ENCODE results near the gene CREBL2. TPM values are rescaled to one million over a fixed set of nuclear protein-coding genes. Genes with fewer than 3 reads are reported as not detected.

Gene CREBL2
- total and polyA plus RNA-seq, 10 of the 15 experiments (the other 5 are each of a cell fraction or from before 2014, with no cell fraction given) = 4.6 to 19.1 (median 13.5) TPM

DNA sequence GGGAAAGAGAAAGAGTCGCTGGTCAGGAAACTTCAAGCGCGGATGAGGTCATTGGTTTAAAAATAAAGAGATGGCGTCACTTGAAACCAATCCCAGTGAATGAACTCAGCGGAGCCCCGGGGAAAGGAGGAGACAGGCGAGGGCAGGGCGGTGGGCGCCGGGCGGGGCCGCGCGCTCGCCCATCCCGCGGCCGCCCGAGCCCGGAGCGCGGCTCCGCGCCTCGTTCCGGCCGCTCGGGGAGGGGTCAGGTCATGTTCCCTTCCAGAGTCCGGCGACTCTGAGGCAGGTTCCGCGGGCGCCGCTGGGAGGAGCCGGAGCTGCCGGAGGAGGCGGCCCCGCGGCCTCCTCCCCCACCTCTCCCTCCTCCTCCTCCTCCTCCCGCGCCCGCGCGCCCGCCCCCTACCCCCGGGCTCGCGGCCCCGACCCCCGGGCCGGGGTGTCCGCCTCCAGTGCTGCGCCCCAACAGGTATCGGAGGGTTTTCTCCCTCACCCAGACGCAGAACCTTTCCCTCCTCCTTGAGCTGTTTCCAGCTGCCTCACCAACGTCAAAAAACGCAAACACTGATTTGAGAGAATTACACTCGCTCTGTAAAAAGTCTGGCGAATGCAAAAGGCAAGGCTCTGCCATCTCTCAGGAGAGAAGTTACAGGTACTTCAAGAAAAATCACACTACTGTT, 49.0 kb upstream of the CREBL2 start, which contains the start of gene DUSP16 (continued):
- TF ChIP-seq NR2C2 (IDR thresholded peaks at IDR 0.05; ENCODE audit: borderline replicate concordance, control insufficient read depth, insufficient read length, low read depth) (no peak), ZNF274 (IDR thresholded peaks at IDR 0.05; ENCODE audit: insufficient read depth, insufficient read length) (no peak), ZNF622 (IDR thresholded peaks at IDR 0.05) (no peak), BRCA1 (IDR thresholded peaks at IDR 0.05; ENCODE audit: low read depth, low read length) (no peak), MXI1 (IDR thresholded peaks at IDR 0.05; ENCODE audit: low read depth, low read length) (no peak; the same call in 1 of the 2 replicates), BACH1 (IDR thresholded peaks at IDR 0.05; ENCODE audit: borderline replicate concordance) (peak; percentile 95), RFX5 (IDR thresholded peaks at IDR 0.05; ENCODE audit: low read depth, low read length) (no peak), SRF (IDR thresholded peaks at IDR 0.05; ENCODE audit: low read depth in 2 of 2, low read length in 2 of 2) (no peak), SREBF1 (IDR thresholded peaks at IDR 0.05; ENCODE audit: low read length) (no peak), CBX3 (IDR thresholded peaks at IDR 0.05; ENCODE audit: borderline replicate concordance, low read depth) (no peak), TBL1XR1 (IDR thresholded peaks at IDR 0.05; ENCODE audit: low read depth, low read length) (0 out of 2 replicates have a peak, but pooled peaks have one; percentile 28), HCFC1 (IDR thresholded peaks at IDR 0.05; ENCODE audit: low read length) (no peak; the same call in 1 of the 2 replicates), NRF1 (conservative IDR thresholded peaks at IDR 0.05; ENCODE audit: low read depth, low read length) (no peak), ATF7 (IDR thresholded peaks at IDR 0.05; ENCODE audit: low read depth) (peak; percentile 76; the same call in 1 of the 2 replicates), KDM1A (IDR thresholded peaks at IDR 0.05; ENCODE audit: borderline replicate concordance) (no peak), POLR2AphosphoS5 (IDR thresholded peaks at IDR 0.05; ENCODE audit: low read length) (peak; percentile 69)
- TF ChIP-seq, protein P1, sequence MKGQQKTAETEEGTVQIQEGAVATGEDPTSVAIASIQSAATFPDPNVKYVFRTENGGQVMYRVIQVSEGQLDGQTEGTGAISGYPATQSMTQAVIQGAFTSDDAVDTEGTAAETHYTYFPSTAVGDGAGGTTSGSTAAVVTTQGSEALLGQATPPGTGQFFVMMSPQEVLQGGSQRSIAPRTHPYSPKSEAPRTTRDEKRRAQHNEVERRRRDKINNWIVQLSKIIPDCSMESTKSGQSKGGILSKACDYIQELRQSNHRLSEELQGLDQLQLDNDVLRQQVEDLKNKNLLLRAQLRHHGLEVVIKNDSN (IDR thresholded peaks at IDR 0.05; ENCODE audit: borderline replicate concordance, extremely low read length, insufficient read depth, low read depth, low read length) = no peak
- TF ChIP-seq, protein P2, sequence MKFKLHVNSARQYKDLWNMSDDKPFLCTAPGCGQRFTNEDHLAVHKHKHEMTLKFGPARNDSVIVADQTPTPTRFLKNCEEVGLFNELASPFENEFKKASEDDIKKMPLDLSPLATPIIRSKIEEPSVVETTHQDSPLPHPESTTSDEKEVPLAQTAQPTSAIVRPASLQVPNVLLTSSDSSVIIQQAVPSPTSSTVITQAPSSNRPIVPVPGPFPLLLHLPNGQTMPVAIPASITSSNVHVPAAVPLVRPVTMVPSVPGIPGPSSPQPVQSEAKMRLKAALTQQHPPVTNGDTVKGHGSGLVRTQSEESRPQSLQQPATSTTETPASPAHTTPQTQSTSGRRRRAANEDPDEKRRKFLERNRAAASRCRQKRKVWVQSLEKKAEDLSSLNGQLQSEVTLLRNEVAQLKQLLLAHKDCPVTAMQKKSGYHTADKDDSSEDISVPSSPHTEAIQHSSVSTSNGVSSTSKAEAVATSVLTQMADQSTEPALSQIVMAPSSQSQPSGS (IDR thresholded peaks at IDR 0.05; ENCODE audit: low read length) = peak; percentile 93
- TF ChIP-seq, protein P3, sequence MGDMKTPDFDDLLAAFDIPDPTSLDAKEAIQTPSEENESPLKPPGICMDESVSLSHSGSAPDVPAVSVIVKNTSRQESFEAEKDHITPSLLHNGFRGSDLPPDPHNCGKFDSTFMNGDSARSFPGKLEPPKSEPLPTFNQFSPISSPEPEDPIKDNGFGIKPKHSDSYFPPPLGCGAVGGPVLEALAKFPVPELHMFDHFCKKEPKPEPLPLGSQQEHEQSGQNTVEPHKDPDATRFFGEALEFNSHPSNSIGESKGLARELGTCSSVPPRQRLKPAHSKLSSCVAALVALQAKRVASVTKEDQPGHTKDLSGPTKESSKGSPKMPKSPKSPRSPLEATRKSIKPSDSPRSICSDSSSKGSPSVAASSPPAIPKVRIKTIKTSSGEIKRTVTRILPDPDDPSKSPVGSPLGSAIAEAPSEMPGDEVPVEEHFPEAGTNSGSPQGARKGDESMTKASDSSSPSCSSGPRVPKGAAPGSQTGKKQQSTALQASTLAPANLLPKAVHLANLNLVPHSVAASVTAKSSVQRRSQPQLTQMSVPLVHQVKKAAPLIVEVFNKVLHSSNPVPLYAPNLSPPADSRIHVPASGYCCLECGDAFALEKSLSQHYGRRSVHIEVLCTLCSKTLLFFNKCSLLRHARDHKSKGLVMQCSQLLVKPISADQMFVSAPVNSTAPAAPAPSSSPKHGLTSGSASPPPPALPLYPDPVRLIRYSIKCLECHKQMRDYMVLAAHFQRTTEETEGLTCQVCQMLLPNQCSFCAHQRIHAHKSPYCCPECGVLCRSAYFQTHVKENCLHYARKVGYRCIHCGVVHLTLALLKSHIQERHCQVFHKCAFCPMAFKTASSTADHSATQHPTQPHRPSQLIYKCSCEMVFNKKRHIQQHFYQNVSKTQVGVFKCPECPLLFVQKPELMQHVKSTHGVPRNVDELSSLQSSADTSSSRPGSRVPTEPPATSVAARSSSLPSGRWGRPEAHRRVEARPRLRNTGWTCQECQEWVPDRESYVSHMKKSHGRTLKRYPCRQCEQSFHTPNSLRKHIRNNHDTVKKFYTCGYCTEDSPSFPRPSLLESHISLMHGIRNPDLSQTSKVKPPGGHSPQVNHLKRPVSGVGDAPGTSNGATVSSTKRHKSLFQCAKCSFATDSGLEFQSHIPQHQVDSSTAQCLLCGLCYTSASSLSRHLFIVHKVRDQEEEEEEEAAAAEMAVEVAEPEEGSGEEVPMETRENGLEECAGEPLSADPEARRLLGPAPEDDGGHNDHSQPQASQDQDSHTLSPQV (IDR thresholded peaks at IDR 0.05) = no peak
- TF ChIP-seq, protein P4, sequence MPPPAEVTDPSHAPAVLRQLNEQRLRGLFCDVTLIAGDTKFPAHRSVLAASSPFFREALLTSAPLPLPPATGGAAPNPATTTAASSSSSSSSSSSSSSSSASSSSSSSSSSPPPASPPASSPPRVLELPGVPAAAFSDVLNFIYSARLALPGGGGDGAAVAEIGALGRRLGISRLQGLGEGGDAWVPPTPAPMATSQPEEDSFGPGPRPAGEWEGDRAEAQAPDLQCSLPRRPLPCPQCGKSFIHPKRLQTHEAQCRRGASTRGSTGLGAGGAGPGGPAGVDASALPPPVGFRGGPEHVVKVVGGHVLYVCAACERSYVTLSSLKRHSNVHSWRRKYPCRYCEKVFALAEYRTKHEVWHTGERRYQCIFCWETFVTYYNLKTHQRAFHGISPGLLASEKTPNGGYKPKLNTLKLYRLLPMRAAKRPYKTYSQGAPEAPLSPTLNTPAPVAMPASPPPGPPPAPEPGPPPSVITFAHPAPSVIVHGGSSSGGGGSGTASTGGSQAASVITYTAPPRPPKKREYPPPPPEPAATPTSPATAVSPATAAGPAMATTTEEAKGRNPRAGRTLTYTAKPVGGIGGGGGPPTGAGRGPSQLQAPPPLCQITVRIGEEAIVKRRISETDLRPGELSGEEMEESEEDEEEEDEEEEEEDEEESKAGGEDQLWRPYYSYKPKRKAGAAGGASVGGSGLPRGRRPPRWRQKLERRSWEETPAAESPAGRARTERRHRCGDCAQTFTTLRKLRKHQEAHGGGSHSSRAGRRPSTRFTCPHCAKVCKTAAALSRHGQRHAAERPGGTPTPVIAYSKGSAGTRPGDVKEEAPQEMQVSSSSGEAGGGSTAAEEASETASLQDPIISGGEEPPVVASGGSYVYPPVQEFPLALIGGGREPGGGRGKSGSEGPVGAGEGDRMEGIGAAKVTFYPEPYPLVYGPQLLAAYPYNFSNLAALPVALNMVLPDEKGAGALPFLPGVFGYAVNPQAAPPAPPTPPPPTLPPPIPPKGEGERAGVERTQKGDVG (CRISPR knock-in tag; IDR thresholded peaks at IDR 0.05) = no peak

Data from GM12878 (cell line).